GM21526 (cell line): ENCODE data around the gene RASSF7.

ENCODE experiments used
- ATAC-seq: cut with Tn5 transposase; IDR thresholded peaks from one replicate; pipeline ENCODE4 v1.9.1; 2021; ENCODE audit warnings: moderate library complexity; ENCODE audit not compliant: unreplicated experiment, low FRiP score

RASSF7 gene

GRCh38 chr11:532527-532985, 28.2 kb upstream of the RASSF7 start:
- ATAC-seq = no peak

GRCh38 chr11:532986-533585, 27.7 kb upstream of the RASSF7 start:
- no peak for ATAC-seq

GRCh38 chr11:533586-534395, 27.0 kb upstream of the RASSF7 start:
- no peak for ATAC-seq

- ATAC-seq = no peak
These were observed 26.2 kb upstream of the RASSF7 start for GRCh38 chr11:534396-535209.

GRCh38 chr11:535210-535518, 25.6 kb upstream of the RASSF7 start:
- ATAC-seq = peak; percentile 3

GRCh38 chr11:535519-536454, 25.0 kb upstream of the RASSF7 start, which contains the start of gene HRAS:
Gene HRAS (minus strand): TSS chr11:535576.
- peak; percentile 63 for ATAC-seq

GRCh38 chr11:536841-537621, 23.7 kb upstream of the RASSF7 start, which contains the start of gene LRRC56:
Gene LRRC56 (plus strand): TSS chr11:537527. CDS start chr11:540685, 3,158 bp downstream.
- peak; percentile 48 for ATAC-seq

GRCh38 chr11:537622-538430, 22.9 kb upstream of the RASSF7 start:
- ATAC-seq = no peak

- ATAC-seq = no peak
These were observed 22.2 kb upstream of the RASSF7 start for GRCh38 chr11:538431-539051.

GRCh38 chr11:539971-540481, 20.7 kb upstream of the RASSF7 start:
- ATAC-seq = no peak

- no peak for ATAC-seq
These were observed 20.0 kb upstream of the RASSF7 start for GRCh38 chr11:540583-541432.

GRCh38 chr11:541433-541885, 19.3 kb upstream of the RASSF7 start:
- ATAC-seq = no peak

- no peak for ATAC-seq
These were observed 16.0 kb upstream of the RASSF7 start for GRCh38 chr11:544817-545166.

- ATAC-seq = no peak
These were observed 15.6 kb upstream of the RASSF7 start for GRCh38 chr11:545171-545570.

GRCh38 chr11:548700-549603, 11.8 kb upstream of the RASSF7 start:
- no peak for ATAC-seq
